Gastrocnemius medialis (tissue), 4 donors: ENCODE data around the gene WIPF3.

Source experiments
- POLR2A ChIP-seq, 2 donors: fragments of 450-650 bp; IDR thresholded peaks; one replicate each; pipeline ENCODE4 v1.6.1; 2017; ENCODE audit warnings: antibody characterized with exemption in 2 of 2, mild to moderate bottlenecking in 2 of 2, moderate library complexity in 2 of 2
- TF ChIP-seq, protein P1 (sequence below), 5 experiments: fragments of 450-650 bp in 3 of 5; fragments of 200-600 bp in 2 of 5; sonication (generic) in 2 of 5; IDR thresholded peaks in 4 of 5; conservative IDR thresholded peaks in 1 of 5; 1 replicate in 4 of 5; 2 replicates in 1 of 5; pipeline ENCODE4 v1.5.1; 2016 to 2019; ENCODE audit warnings: antibody characterized with exemption in 5 of 5, mild to moderate bottlenecking in 3 of 5, moderate library complexity in 3 of 5

DNA sequence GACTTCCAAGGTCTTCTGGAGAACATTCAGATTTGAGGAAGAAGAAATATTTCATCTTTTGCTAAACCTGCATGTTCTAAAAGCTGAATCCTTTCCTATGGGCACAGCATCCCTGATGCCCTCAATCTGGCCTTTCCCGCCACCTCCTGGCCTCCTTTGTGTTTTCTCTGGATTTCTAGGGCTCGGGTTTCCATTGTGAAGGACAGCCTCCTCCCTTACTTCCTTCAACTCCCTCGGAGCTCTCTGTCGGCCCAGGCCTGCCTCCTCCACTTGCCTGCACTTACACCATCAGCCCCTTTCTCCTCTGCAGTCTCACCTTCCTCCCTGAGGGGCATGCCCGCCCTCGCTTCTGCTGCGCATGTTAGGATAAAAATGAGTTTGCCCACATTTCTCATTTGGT lies 75.4 kb downstream of the WIPF3 start:
- TF ChIP-seq, protein P1, sequence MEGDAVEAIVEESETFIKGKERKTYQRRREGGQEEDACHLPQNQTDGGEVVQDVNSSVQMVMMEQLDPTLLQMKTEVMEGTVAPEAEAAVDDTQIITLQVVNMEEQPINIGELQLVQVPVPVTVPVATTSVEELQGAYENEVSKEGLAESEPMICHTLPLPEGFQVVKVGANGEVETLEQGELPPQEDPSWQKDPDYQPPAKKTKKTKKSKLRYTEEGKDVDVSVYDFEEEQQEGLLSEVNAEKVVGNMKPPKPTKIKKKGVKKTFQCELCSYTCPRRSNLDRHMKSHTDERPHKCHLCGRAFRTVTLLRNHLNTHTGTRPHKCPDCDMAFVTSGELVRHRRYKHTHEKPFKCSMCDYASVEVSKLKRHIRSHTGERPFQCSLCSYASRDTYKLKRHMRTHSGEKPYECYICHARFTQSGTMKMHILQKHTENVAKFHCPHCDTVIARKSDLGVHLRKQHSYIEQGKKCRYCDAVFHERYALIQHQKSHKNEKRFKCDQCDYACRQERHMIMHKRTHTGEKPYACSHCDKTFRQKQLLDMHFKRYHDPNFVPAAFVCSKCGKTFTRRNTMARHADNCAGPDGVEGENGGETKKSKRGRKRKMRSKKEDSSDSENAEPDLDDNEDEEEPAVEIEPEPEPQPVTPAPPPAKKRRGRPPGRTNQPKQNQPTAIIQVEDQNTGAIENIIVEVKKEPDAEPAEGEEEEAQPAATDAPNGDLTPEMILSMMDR (IDR thresholded peaks at IDR 0.05 in 4 of 5, conservative IDR thresholded peaks at IDR 0.05 in 1 of 5) = no peak
- no peak for TF ChIP-seq POLR2A (IDR thresholded peaks at IDR 0.05)
